ENCODE measurements around the gene CASP2. TPM values are rescaled to one million over a fixed set of nuclear protein-coding genes. Genes with fewer than 3 reads are reported as not detected.

Gene CASP2
- total RNA-seq, 4 donors from 2014 or later, result 3.1 to 13.9 (median 4.1) TPM

GRCh38 chr7:143323653-143324052 lies 35.5 kb downstream of the CASP2 start:
- Histone ChIP-seq H3K9me3 (no peaks in the 10 kb centered on the region), H3K36me3 (no peaks in the 10 kb centered on the region), H3K4me1 (peaks cover 27 to 31% of the 10 kb centered on the region in 2 donors), H3K27ac (peak overlapping the region; percentile 30 to 99 (median 80)), H3K27me3 (no peaks in the 10 kb centered on the region), H3K4me3 (no peak overlapping the region)
- in situ Hi-C loops (cut with MboI; ENCODE audit: low sequenced_read_pairs in 4 of 4), result no loop called here
- ATAC-seq (no peak), DNase-seq (no peak)
- intact Hi-C loops (cut with DNase I; ENCODE audit: low total_unique reads), result no loop called here
- TF ChIP-seq POLR2A (IDR thresholded peaks at IDR 0.05), result no peak
- TF ChIP-seq, protein P1, sequence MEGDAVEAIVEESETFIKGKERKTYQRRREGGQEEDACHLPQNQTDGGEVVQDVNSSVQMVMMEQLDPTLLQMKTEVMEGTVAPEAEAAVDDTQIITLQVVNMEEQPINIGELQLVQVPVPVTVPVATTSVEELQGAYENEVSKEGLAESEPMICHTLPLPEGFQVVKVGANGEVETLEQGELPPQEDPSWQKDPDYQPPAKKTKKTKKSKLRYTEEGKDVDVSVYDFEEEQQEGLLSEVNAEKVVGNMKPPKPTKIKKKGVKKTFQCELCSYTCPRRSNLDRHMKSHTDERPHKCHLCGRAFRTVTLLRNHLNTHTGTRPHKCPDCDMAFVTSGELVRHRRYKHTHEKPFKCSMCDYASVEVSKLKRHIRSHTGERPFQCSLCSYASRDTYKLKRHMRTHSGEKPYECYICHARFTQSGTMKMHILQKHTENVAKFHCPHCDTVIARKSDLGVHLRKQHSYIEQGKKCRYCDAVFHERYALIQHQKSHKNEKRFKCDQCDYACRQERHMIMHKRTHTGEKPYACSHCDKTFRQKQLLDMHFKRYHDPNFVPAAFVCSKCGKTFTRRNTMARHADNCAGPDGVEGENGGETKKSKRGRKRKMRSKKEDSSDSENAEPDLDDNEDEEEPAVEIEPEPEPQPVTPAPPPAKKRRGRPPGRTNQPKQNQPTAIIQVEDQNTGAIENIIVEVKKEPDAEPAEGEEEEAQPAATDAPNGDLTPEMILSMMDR (IDR thresholded peaks at IDR 0.05 in 4 of 5, conservative IDR thresholded peaks at IDR 0.05 in 1 of 5), result no peak

DNA sequence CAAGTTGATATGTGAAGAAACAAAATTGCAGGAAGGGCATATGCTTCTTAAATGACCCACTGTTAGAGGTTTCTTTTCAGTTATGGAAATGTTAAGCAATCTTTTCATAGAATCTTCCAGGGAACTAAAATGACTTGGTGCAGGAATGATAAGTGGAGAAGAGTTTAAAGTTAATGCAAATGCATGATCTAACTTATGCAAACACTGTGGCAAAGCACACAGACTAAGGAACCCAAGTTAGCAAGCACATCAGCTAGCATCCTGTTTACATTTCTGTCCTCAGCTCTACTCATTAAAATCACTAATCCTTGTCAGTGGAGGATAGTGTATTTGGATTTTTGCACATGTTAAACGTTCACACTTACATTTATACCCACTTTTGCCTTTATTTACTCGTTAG lies 37.1 kb downstream of the CASP2 start:
- peaks cover 19 to 24% of the 10 kb centered on the region in 2 donors for H3K4me1 ChIP-seq
- no peak for DNase-seq
- H3K36me3 ChIP-seq, result no peaks in the 10 kb centered on the region
- TF ChIP-seq, protein P1 (IDR thresholded peaks at IDR 0.05 in 4 of 5, conservative IDR thresholded peaks at IDR 0.05 in 1 of 5), result no peak
- TF ChIP-seq POLR2A (IDR thresholded peaks at IDR 0.05), result no peak
- ATAC-seq, result no peak
- peak overlapping the region in 1 of 4 donors; percentile 13 for H3K27ac ChIP-seq
- intact Hi-C loops (cut with DNase I; ENCODE audit: low total_unique reads) (no loop called here), in situ Hi-C loops (cut with MboI; ENCODE audit: low sequenced_read_pairs in 4 of 4) (no loop called here)
- H3K4me3 ChIP-seq, result no peak overlapping the region
- H3K9me3 ChIP-seq, result no peaks in the 10 kb centered on the region
- H3K27me3 ChIP-seq, result no peaks in the 10 kb centered on the region

DNA sequence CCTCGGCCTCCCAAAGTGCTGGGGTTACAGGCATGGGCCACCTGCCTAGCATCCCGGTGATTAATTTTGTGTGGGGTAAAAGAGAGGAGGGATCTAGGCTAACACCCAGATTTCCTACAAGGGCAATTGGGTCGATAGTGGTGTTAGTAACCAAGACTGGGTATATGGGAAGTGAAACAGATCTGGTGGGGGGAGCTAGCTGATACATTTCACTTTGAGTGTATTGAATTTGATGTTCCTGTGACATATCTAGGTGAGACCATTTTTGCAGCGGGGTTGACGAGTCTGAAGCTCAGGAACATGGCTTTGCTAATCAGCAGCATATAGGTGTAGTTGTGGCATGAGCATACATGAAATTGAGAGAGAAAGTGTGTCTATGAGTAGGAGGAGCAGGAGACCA lies 39.8 kb downstream of the CASP2 start:
- in situ Hi-C loops (cut with MboI; ENCODE audit: low sequenced_read_pairs in 4 of 4), result no loop called here
- H3K27me3 ChIP-seq, result no peaks in the 10 kb centered on the region
- H3K27ac ChIP-seq, result peak overlapping the region in 1 of 4 donors; percentile 88
- TF ChIP-seq, protein P1 (IDR thresholded peaks at IDR 0.05 in 4 of 5, conservative IDR thresholded peaks at IDR 0.05 in 1 of 5), result no peak
- TF ChIP-seq POLR2A (IDR thresholded peaks at IDR 0.05), result no peak
- H3K4me1 ChIP-seq, result peaks cover 12 to 34% of the 10 kb centered on the region in 2 donors
- H3K9me3 ChIP-seq, result no peaks in the 10 kb centered on the region
- H3K36me3 ChIP-seq, result no peaks in the 10 kb centered on the region
- no peak overlapping the region for H3K4me3 ChIP-seq
- ATAC-seq (no peak), DNase-seq (no peak)
- intact Hi-C loops (cut with DNase I; ENCODE audit: low total_unique reads), result no loop called here

DNA sequence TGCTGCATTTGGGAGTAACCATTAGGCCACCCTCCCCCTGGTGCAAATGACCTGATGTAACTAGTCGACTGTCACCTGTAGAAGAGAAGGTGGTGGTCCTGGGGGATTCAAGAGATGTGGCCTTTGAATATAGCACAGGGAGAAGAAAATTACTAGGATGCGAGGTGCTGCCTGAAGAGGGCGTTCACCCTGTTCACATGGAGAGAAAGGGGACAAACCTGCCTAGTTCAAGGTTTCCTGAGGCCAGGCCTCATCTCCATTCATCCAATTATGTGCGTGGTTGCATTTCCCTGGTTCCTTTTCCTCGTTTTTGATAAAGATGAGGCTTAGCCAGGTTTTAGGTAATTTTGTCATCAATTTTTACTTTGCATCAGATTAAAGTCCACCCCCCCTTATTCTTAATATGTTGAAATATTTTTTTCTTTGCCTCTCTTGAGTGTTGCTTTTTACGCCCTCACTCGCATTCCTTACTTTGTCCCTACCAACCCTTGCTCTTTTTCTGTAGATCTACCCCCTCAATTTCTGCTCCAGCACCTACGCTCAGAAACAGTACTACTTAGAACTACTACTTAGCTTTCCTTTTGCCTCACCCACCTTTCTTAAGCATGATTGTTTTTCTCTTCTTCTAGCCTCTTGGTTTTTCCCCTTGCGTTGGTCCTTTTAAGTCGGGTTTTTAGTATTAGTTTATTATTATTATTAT lies 41.5 kb downstream of the CASP2 start:
- Histone ChIP-seq H3K4me3 (no peak overlapping the region), H3K36me3 (no peaks in the 10 kb centered on the region), H3K27ac (peak overlapping the region; percentile 3 to 88 (median 86)), H3K4me1 (peaks cover 3 to 33% of the 10 kb centered on the region in 2 donors), H3K9me3 (no peaks in the 10 kb centered on the region), H3K27me3 (no peaks in the 10 kb centered on the region)
- ATAC-seq (no peak), DNase-seq (no peak)
- no peak for TF ChIP-seq POLR2A (IDR thresholded peaks at IDR 0.05)
- TF ChIP-seq, protein P1 (IDR thresholded peaks at IDR 0.05 in 4 of 5, conservative IDR thresholded peaks at IDR 0.05 in 1 of 5), result no peak
- intact Hi-C loops (cut with DNase I; ENCODE audit: low total_unique reads), result loop anchor here (5.0 kb wide), 1 partner anchor 53 kb away; the partner anchor contains the start of gene ZYX
- in situ Hi-C loops (cut with MboI; ENCODE audit: low sequenced_read_pairs in 4 of 4), result no loop called here

Data from gastrocnemius medialis (tissue), 4 donors.